ENCODE measurements around the gene F12. TPM values are rescaled to one million over a fixed set of nuclear protein-coding genes. Genes with fewer than 3 reads are reported as not detected.

F12 gene
- total and polyA plus RNA-seq, 2 of the 8 experiments (the other 6 are each of a cell fraction or from before 2014, with no cell fraction given) = 6.5 to 7.8 TPM

DNA sequence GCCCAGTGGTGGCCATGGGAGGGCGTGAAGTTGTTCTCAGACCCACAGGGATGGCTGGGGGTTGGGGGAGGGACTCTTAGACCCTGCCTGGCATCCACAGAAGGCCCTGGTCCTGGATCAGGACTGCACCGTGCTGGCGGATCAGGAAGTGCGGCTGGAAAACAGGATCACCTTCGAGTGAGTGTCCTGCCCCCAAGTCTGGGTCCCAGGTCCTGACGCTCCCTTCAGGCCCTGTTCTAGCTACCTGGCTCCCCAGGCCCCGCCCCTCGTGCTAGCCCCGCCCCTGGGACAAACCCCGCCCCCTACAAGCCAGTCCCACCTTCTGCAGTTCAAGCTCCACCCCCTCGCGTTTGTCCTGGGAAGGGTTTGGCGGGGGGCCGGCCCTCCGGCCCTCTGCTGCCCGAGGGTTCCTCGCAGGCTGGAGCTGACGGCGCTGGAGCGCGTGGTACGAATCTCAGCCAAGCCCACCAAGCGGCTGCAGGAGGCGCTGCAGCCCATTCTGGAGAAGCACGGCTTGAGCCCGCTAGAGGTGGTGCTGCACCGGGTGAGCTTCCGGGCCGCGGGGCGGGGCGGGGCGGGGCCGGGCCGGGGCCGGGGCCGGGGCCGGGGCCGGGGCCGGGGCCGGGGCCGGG is 38.8 kb downstream of the F12 start:
- Histone ChIP-seq H3K14ac (ENCODE audit: insufficient read length) (no peak overlapping the region), H4K91ac (replicated peaks; ENCODE audit: insufficient read length, low read length) (no peak overlapping the region), H2BK12ac (ENCODE audit: low read depth, low read length) (no peak overlapping the region), H3K23me2 (ENCODE audit: low read depth, low read length) (peaks cover 19% of the 10 kb centered on the region; the same call in 1 of the 2 replicates), H3K4me1 (replicated peaks in 1 of 4; ENCODE audit: control insufficient read depth in 3 of 4, insufficient read depth in 4 of 4, low read length in 3 of 4) (peaks cover 8 to 36% (median 31%) of the 10 kb centered on the region in 4 experiments), H3K36me3 (ENCODE audit: control insufficient read depth in 2 of 4, insufficient read depth in 4 of 4, low read length in 3 of 4) (no peaks in the 10 kb centered on the region), H3K9ac (replicated peaks in 1 of 4; ENCODE audit: extremely low read depth in 1 of 4, low read depth in 3 of 4, low read length in 3 of 4) (0 out of 7 replicates have a peak overlapping the region, but pooled peaks of 1 of the 4 experiments have one; percentile 31), H2BK5ac (ENCODE audit: low read depth, low read length) (peak overlapping the region; percentile 69; the same call in 1 of the 2 replicates), H3K18ac (ENCODE audit: extremely low read depth, low read length) (peak overlapping the region; percentile 83; the same call in 1 of the 2 replicates), H4K8ac (ENCODE audit: extremely low read depth, insufficient read depth, low read length) (no peak overlapping the region), H2AFZ (ENCODE audit: low read length) (no peak overlapping the region; the same call in 1 of the 2 replicates), H4K20me1 (replicated peaks in 1 of 2; ENCODE audit: control insufficient read depth in 1 of 2, insufficient read depth in 2 of 2, low read length in 2 of 2) (peaks cover 0 to 8% of the 10 kb centered on the region in 2 experiments), H3K27me3 (replicated peaks in 1 of 4; ENCODE audit: control insufficient read depth in 3 of 4, extremely low read depth in 1 of 4, insufficient read depth in 3 of 4, low read length in 3 of 4) (peaks cover 1 to 14% (median 12%) of the 10 kb centered on the region in 4 experiments; a peak in 4 of 7 replicates), H3K4ac (replicated peaks; ENCODE audit: insufficient read length, low read depth, low read length) (no peak overlapping the region), H3K79me2 (ENCODE audit: control insufficient read depth in 1 of 2, insufficient read depth in 2 of 2, low read length in 2 of 2) (no peaks in the 10 kb centered on the region), H3K4me2 (ENCODE audit: insufficient read depth in 1 of 2, low read depth in 2 of 2, low read length in 2 of 2) (peak overlapping the region; percentile 53 to 79), H3K56ac (replicated peaks; ENCODE audit: insufficient read length, low read depth, low read length) (no peak overlapping the region), H3K23ac (ENCODE audit: insufficient read length) (no peak overlapping the region), H3K27ac (ENCODE audit: low read depth, low read length) (0 out of 2 replicates have a peak overlapping the region, but pooled peaks have one; percentile 60), H2BK120ac (replicated peaks; ENCODE audit: low read depth, low read length) (no peak overlapping the region), H2BK20ac (ENCODE audit: low read length) (no peak overlapping the region), H4K5ac (ENCODE audit: insufficient read length, low read depth, low read length) (no peak overlapping the region), H2AK5ac (ENCODE audit: low read depth, low read length) (0 out of 2 replicates have a peak overlapping the region, but pooled peaks have one; percentile 75), H3K4me3 (ENCODE audit: extremely low read depth in 1 of 4, insufficient read depth in 2 of 4, low read depth in 3 of 4, low read length in 4 of 4) (peak overlapping the region; percentile 23 to 63 (median 58); a peak in 6 of 8 replicates), H2BK15ac (ENCODE audit: low read length) (peak overlapping the region; percentile 98; the same call in 1 of the 2 replicates), H3K79me1 (ENCODE audit: low read depth, low read length) (peaks cover 7% of the 10 kb centered on the region; the same call in 1 of the 2 replicates), H3K9me3 (ENCODE audit: insufficient read depth in 2 of 2, low read depth in 1 of 2, low read length in 1 of 2) (no peaks in the 10 kb centered on the region)
- WGBS, 2 experiments (ENCODE audit: extremely low coverage in 1 of 2, insufficient coverage in 1 of 2, insufficient read length in 1 of 2, insufficient replicate concordance in 2 of 2, low coverage in 1 of 2, low lambda C conversion rate in 2 of 2, missing lambda C conversion rate in 1 of 2) = 7% methylated on average over 15 of the region's 42 CpGs; no CpG with 5 or more reads in 1 of the 2 experiments
- DNase-seq (ENCODE audit: low read depth in 1 of 2, low spot score in 2 of 2) (peak; percentile 93 to 99), FAIRE-seq (peak; percentile 28)
- ChIA-PET CTCF (ENCODE audit: partially characterized antibody) (interaction anchor here (0.6 to 16.9 kb wide), 25 partner anchors 8 to 718 kb away, joined by 3 to 363 read pairs (median 6); partner anchors contain the start of genes GRK6, LMAN2, MXD3 and PFN3), POLR2A (ENCODE audit: partially characterized antibody) (interaction anchor here (0.6 to 4.4 kb wide), 8 partner anchors 19 to 85 kb away, joined by 3 to 18 read pairs (median 4); partner anchors contain the start of genes GRK6 and LMAN2)
- TF ChIP-seq SUZ12 (IDR thresholded peaks at IDR 0.05; ENCODE audit: low read length) (no peak), RNF2 (IDR thresholded peaks at IDR 0.05; ENCODE audit: borderline replicate concordance, low read depth, low read length, missing control alignments, poor library complexity, severe bottlenecking) (no peak), SP2 (IDR thresholded peaks at IDR 0.05; ENCODE audit: low read length) (no peak), HDAC6 (IDR thresholded peaks at IDR 0.05; ENCODE audit: low read depth, low read length) (no peak), SP1 (IDR thresholded peaks at IDR 0.05; ENCODE audit: low read depth, low read length) (peak; percentile 54; the same call in 1 of the 2 replicates), SAP30 (IDR thresholded peaks at IDR 0.05; ENCODE audit: insufficient read depth, insufficient replicate concordance, low read length) (no peak), TAF1 (IDR thresholded peaks at IDR 0.05; ENCODE audit: low read depth, low read length) (no peak; the same call in 1 of the 2 replicates), POLR2AphosphoS5 (IDR thresholded peaks at IDR 0.05; ENCODE audit: low read depth, low read length) (no peak), JUN (IDR thresholded peaks at IDR 0.05; ENCODE audit: low read depth, low read length) (no peak), EZH2 (IDR thresholded peaks at IDR 0.05; ENCODE audit: low read depth, low read length, severe bottlenecking) (no peak)
- TF ChIP-seq, protein P1, sequence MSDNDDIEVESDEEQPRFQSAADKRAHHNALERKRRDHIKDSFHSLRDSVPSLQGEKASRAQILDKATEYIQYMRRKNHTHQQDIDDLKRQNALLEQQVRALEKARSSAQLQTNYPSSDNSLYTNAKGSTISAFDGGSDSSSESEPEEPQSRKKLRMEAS (IDR thresholded peaks at IDR 0.05) = peak; percentile 95
